IPS DF 6.9 (cell line): Measurements from ENCODE around the gene MORC3.
"Not testable (repeated sequence)": the region's sequence is repeated elsewhere in the genome, so short reads cannot be mapped to it uniquely, and the experiment has no call there.

ENCODE experiments used
- DNase-seq: peaks from one replicate; pipeline ENCODE4 v3.0.0-alpha.2; 2013; ENCODE audit warnings: low read depth, low spot score
- H3K27ac ChIP-seq: one replicate; pipeline ENCODE4 v1.5.1; 2013; ENCODE audit warnings: low read length, control low read depth
- H3K27me3 ChIP-seq: 2 replicates; pipeline ENCODE4 v1.6.1; 2013; ENCODE audit warnings: mild to moderate bottlenecking, low read length; ENCODE audit not compliant: control insufficient read depth, insufficient read depth
- H3K36me3 ChIP-seq: 2 replicates; pipeline ENCODE4 v1.6.1; 2013; ENCODE audit warnings: low read length; ENCODE audit not compliant: control insufficient read depth, insufficient read depth
- H3K4me1 ChIP-seq: 2 replicates; pipeline ENCODE4 v1.6.1; 2013; ENCODE audit warnings: low read length; ENCODE audit not compliant: control insufficient read depth, insufficient read depth
- H3K4me3 ChIP-seq: 2 replicates; pipeline ENCODE4 v1.5.1; 2013; ENCODE audit warnings: mild to moderate bottlenecking, low read length
- H3K9me3 ChIP-seq: 2 replicates; pipeline ENCODE4 v1.6.1; 2013; ENCODE audit warnings: low read length, inconsistent platforms; ENCODE audit not compliant: control insufficient read depth, insufficient read depth
- WGBS: extraction: QIAGEN DNeasy Blood & Tissue Kit; methylation state at CpG from one replicate; pipeline ENCODE4 v1.1.7; 2013; ENCODE audit warnings: mixed read lengths, missing lambda C conversion rate; ENCODE audit not compliant: insufficient read length, insufficient coverage; 5-methylcytosine and 5-hydroxymethylcytosine counted together

The MORC3 gene

DNA sequence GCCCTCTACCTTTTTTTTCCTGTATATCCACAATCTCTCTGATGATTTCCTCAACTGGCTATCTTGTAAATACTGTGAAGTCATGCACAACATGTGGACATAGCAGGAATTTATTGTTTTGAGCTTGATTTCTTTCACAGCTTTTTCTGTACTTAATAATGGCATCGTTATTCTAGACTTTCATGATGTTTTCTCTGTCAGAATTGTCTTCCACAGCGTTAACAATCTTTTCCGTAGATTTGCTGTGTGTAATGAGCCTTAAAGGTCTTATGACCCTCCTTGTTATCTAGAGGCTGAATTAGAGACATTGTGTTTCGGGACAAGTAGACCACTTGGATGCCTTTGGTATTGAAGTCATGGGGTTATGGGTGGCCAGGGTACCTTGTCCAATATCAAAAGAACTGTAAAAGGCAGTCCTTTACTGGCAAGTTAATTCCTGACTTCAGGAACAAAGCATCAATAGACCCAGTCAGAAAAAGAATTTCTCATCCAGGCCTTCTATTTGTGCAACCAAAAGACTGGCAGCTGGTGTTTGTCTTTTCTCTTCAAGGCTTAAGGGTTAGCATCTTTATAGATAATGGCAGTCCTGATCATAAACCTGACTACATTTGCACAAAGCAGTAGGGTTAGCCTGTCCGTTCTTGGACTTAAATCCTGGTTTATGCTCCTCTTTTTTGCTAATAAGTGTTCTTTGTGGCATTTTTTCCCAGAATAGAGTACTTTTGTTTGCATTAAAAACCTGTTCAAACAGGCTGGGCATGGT, 35.1 kb downstream of the MORC3 start:
- no peak overlapping the region for H3K27ac ChIP-seq
- no peak overlapping the region for H3K4me3 ChIP-seq
- no peaks in the 10 kb centered on the region for H3K9me3 ChIP-seq
- H3K4me1 ChIP-seq: no peaks in the 10 kb centered on the region
- peaks cover 4% of the 10 kb centered on the region; the same call in 1 of the 2 replicates for H3K36me3 ChIP-seq
- DNase-seq: no peak
- no peaks in the 10 kb centered on the region for H3K27me3 ChIP-seq
- no CpG with 5 or more reads among the region's 5 CpGs for WGBS

GRCh38 chr21:36355868-36356267, 35.9 kb downstream of the MORC3 start:
- Histone ChIP-seq H3K27me3 (no peaks in the 10 kb centered on the region), H3K4me1 (no peaks in the 10 kb centered on the region), H3K4me3 (no peak overlapping the region), H3K36me3 (peaks cover 8% of the 10 kb centered on the region; the same call in 1 of the 2 replicates), H3K27ac (no peak overlapping the region), H3K9me3 (no peaks in the 10 kb centered on the region)
- no CpG with 5 or more reads among the region's 2 CpGs for WGBS
- DNase-seq: no peak

- Histone ChIP-seq H3K9me3 (no peaks in the 10 kb centered on the region), H3K36me3 (peaks cover 8% of the 10 kb centered on the region; the same call in 1 of the 2 replicates), H3K4me3 (no peak overlapping the region), H3K27me3 (no peaks in the 10 kb centered on the region), H3K27ac (no peak overlapping the region), H3K4me1 (no peaks in the 10 kb centered on the region)
- WGBS: no CpG with 5 or more reads among the region's 2 CpGs
- DNase-seq: no peak
These were observed 39.2 kb downstream of the MORC3 start for GRCh38 chr21:36359185-36359584.

DNA sequence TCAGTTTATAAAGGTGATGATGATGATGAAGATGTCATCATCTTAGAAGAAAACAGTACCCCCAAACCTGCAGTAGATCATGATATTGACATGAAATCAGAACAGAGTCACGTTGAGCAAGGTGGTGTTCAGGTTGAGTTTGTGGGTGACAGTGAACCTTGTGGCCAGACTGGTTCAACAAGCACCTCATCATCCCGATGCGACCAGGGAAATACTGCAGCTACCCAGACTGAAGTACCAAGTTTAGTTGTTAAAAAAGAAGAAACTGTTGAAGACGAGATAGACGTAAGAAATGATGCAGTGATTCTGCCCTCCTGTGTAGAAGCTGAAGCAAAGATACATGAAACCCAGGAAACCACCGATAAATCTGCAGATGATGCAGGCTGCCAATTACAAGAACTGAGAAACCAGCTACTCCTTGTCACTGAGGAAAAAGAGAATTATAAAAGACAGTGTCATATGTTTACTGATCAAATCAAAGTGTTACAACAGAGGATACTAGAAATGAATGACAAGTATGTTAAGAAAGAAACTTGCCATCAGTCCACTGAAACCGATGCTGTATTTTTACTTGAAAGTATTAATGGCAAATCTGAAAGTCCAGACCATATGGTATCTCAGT, 49.2 kb downstream of the MORC3 start:
- DNase-seq: no peak
- H3K9me3 ChIP-seq: no peaks in the 10 kb centered on the region
- peaks cover 10% of the 10 kb centered on the region; the same call in 1 of the 2 replicates for H3K36me3 ChIP-seq
- H3K4me1 ChIP-seq: no peaks in the 10 kb centered on the region
- WGBS: no CpG with 5 or more reads among the region's 7 CpGs
- H3K4me3 ChIP-seq: no peak overlapping the region
- H3K27me3 ChIP-seq: no peaks in the 10 kb centered on the region
- no peak overlapping the region for H3K27ac ChIP-seq

DNA sequence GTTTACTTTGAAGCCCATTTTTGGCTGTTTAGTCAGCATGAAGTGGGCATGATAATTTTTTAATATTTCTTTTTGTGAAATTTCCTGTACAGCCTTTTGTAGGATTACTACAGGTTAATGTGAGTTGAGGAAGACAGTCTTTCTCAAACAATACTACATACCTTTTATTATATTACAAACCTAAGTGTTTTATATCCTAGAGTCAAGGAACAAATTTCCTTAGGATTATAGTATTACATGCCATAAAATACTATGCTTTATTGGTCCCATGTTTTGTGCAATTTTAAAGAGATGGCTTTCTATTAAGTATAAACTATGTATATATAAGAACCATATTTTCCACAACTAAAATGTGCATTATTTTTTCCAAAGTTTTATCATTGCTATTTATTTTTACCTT, 56.0 kb downstream of the MORC3 start:
- Histone ChIP-seq H3K27ac (no peak overlapping the region), H3K9me3 (no peaks in the 10 kb centered on the region), H3K4me3 (no peak overlapping the region), H3K4me1 (no peaks in the 10 kb centered on the region), H3K36me3 (peaks cover 9% of the 10 kb centered on the region; the same call in 1 of the 2 replicates), H3K27me3 (no peaks in the 10 kb centered on the region)
- no peak for DNase-seq

- Histone ChIP-seq H3K4me1 (no peaks in the 10 kb centered on the region), H3K9me3 (no peaks in the 10 kb centered on the region), H3K27me3 (no peaks in the 10 kb centered on the region), H3K27ac (no peak overlapping the region), H3K4me3 (no peak overlapping the region), H3K36me3 (peaks cover 6% of the 10 kb centered on the region; the same call in 1 of the 2 replicates)
- WGBS: no CpG with 5 or more reads among the region's 7 CpGs
- DNase-seq: no peak
These were observed 57.4 kb downstream of the MORC3 start for GRCh38 chr21:36377391-36377842.

GRCh38 chr21:36379251-36379650, 59.3 kb downstream of the MORC3 start:
- H3K9me3 ChIP-seq: no peaks in the 10 kb centered on the region
- WGBS: no CpG with 5 or more reads among the region's 6 CpGs
- H3K4me3 ChIP-seq: no peak overlapping the region
- no peaks in the 10 kb centered on the region for H3K4me1 ChIP-seq
- H3K27me3 ChIP-seq: no peaks in the 10 kb centered on the region
- DNase-seq: no peak
- H3K36me3 ChIP-seq: peaks cover 3% of the 10 kb centered on the region; the same call in 1 of the 2 replicates
- H3K27ac ChIP-seq: no peak overlapping the region

DNA sequence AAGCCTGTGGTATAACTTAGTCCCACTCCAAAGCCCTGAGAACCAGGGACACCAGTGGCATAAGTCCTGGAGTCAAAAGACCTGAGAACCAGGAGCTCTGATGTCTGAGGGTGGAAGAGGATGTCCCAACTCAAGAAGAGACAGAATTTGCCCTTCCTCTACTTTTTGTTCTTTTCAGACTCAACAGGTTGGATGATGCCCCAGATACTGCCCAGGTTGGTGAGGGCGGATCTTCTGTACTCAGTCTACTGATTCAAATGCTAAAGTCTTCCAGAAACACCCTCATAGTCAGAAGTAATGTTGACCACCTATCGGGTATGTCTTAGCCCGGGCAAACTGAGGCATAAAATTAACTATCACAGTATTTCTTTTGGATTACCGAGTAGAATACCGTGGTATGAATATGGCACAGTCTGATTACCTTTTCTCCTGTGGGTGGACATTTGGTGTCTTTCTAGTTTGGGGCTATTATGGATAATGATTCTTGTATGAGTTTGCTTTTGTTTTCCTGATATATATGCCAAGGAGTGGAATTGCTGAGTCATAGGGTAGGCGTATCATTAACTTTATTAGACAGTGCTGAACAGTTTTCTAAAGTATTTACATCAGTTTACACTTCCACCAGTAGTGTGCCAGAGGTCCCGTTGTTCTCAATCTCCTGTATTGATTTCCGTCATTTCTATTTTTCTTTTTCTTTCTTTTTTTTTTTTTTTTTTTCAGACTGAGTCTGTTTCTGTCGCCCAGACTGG, 62.0 kb downstream of the MORC3 start:
- no peak overlapping the region for H3K4me3 ChIP-seq
- H3K27ac ChIP-seq: no peak overlapping the region
- no peak for DNase-seq
- peaks cover 5% of the 10 kb centered on the region for H3K36me3 ChIP-seq
- 0 out of 2 replicates have a peak, but pooled peaks cover 3% of the 10 kb centered on the region for H3K4me1 ChIP-seq
- H3K27me3 ChIP-seq: no peaks in the 10 kb centered on the region
- WGBS: no CpG with 5 or more reads among the region's 9 CpGs
- no peaks in the 10 kb centered on the region for H3K9me3 ChIP-seq

GRCh38 chr21:36382722-36383121, 62.7 kb downstream of the MORC3 start:
- not testable (repeated sequence) for DNase-seq, H3K36me3 ChIP-seq

DNA sequence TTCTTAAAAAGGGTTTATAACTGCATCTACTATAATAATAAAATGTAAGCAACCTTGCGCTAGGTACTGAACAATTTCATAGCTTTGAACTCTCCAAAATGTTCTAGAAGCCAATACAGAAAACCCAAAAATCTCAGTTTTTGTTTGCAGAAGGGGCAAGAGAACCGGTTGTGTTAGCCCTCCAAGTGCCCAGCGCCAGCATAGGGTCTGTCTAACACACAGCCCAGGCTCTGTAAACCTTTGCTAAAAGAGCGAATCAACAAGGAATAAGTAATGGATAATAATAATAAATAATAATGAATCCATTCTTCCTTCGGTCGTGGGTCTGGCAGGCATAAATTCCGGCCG, 64.9 kb downstream of the MORC3 start:
- Histone ChIP-seq H3K27me3 (no peaks in the 10 kb centered on the region), H3K36me3 (peaks cover 2% of the 10 kb centered on the region; the same call in 1 of the 2 replicates), H3K4me3 (no peak overlapping the region; the same call in 1 of the 2 replicates), H3K9me3 (no peaks in the 10 kb centered on the region), H3K27ac (no peak overlapping the region), H3K4me1 (0 out of 2 replicates have a peak, but pooled peaks cover 3% of the 10 kb centered on the region)
- no CpG with 5 or more reads among the region's 8 CpGs for WGBS
- no peak for DNase-seq

More at GRCh38 chr21:36382722-36383121, 62.7 kb downstream of the MORC3 start:
- H3K4me3 ChIP-seq, H3K4me1 ChIP-seq, H3K27me3 ChIP-seq, H3K27ac ChIP-seq, H3K9me3 ChIP-seq: not testable (repeated sequence)
- WGBS: no CpG with 5 or more reads among the region's 10 CpGs
